Measurements from ENCODE around the gene RELN.

The RELN gene

DNA sequence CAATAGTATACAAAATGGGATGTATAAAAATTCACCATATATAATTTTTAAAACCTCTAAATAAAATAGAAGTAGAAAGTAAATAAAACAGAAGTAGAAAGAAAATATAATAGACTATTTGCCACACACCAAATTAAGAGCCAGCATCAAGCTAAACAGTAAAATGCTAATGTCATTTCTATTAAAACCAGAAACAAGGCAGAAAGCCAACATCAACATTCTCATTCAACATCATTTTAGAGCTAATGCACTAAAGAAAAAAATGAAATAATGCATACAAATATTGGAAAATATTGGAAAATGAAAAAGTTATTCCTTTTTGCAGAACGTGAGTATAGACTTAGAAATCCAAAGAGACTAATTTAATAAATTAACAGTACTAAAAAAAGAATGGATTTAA is 23.4 kb upstream of the RELN start:
- Mint-ChIP-seq H3K4me3 (no peak overlapping the region), H3K27me3 (ENCODE audit: low read depth, poor library complexity) (peaks cover 9% of the 10 kb centered on the region), H3K9me3 (no peaks in the 10 kb centered on the region), H3K36me3 (ENCODE audit: low read depth) (no peaks in the 10 kb centered on the region), H3K27ac (no peak overlapping the region), H3K4me1 (no peaks in the 10 kb centered on the region)
- DNase-seq: no peak
- TF ChIP-seq, protein P1, sequence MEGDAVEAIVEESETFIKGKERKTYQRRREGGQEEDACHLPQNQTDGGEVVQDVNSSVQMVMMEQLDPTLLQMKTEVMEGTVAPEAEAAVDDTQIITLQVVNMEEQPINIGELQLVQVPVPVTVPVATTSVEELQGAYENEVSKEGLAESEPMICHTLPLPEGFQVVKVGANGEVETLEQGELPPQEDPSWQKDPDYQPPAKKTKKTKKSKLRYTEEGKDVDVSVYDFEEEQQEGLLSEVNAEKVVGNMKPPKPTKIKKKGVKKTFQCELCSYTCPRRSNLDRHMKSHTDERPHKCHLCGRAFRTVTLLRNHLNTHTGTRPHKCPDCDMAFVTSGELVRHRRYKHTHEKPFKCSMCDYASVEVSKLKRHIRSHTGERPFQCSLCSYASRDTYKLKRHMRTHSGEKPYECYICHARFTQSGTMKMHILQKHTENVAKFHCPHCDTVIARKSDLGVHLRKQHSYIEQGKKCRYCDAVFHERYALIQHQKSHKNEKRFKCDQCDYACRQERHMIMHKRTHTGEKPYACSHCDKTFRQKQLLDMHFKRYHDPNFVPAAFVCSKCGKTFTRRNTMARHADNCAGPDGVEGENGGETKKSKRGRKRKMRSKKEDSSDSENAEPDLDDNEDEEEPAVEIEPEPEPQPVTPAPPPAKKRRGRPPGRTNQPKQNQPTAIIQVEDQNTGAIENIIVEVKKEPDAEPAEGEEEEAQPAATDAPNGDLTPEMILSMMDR (IDR thresholded peaks at IDR 0.05): no peak

DNA sequence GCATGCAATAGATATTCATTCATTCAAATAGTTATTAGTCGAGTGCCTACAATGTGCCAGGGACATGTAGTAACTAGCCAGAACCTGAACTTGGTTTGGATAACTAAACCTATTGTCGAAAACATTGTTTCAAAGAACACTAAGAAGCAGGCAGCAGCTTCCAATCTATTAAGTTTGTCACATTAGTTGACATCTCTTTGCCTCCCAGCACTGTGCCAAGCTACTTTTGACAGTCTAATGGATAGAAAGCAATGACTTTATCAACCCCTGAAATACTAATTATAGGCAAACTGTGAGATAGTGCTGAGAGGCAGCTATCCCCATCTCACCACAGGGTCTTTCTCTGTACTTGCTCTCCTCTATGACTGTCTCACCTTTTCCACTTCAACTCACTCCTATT is 22.4 kb upstream of the RELN start:
- TF ChIP-seq, protein P1 (IDR thresholded peaks at IDR 0.05): no peak
- Mint-ChIP-seq H3K36me3 (ENCODE audit: low read depth) (no peaks in the 10 kb centered on the region), H3K4me1 (no peaks in the 10 kb centered on the region), H3K4me3 (no peak overlapping the region), H3K27me3 (ENCODE audit: low read depth, poor library complexity) (peaks cover 9% of the 10 kb centered on the region), H3K9me3 (no peaks in the 10 kb centered on the region), H3K27ac (no peak overlapping the region)
- no peak for DNase-seq

GRCh38 chr7:104010052-104010909 is 20.8 kb upstream of the RELN start:
- H3K4me1 Mint-ChIP-seq: no peaks in the 10 kb centered on the region
- no peaks in the 10 kb centered on the region for H3K36me3 Mint-ChIP-seq (ENCODE audit: low read depth)
- no peak for DNase-seq
- no peak overlapping the region for H3K27ac Mint-ChIP-seq
- TF ChIP-seq, protein P1 (IDR thresholded peaks at IDR 0.05): no peak
- no peaks in the 10 kb centered on the region for H3K9me3 Mint-ChIP-seq
- peaks cover 9% of the 10 kb centered on the region for H3K27me3 Mint-ChIP-seq (ENCODE audit: low read depth, poor library complexity)
- H3K4me3 Mint-ChIP-seq: no peak overlapping the region

GRCh38 chr7:104008107-104008506 is 18.6 kb upstream of the RELN start:
- DNase-seq: no peak
- no peak overlapping the region for H3K27ac Mint-ChIP-seq
- no peaks in the 10 kb centered on the region for H3K36me3 Mint-ChIP-seq (ENCODE audit: low read depth)
- peaks cover 4% of the 10 kb centered on the region for H3K27me3 Mint-ChIP-seq (ENCODE audit: low read depth, poor library complexity)
- no peak overlapping the region for H3K4me3 Mint-ChIP-seq
- TF ChIP-seq, protein P1 (IDR thresholded peaks at IDR 0.05): no peak
- H3K4me1 Mint-ChIP-seq: no peaks in the 10 kb centered on the region
- H3K9me3 Mint-ChIP-seq: no peaks in the 10 kb centered on the region

DNA sequence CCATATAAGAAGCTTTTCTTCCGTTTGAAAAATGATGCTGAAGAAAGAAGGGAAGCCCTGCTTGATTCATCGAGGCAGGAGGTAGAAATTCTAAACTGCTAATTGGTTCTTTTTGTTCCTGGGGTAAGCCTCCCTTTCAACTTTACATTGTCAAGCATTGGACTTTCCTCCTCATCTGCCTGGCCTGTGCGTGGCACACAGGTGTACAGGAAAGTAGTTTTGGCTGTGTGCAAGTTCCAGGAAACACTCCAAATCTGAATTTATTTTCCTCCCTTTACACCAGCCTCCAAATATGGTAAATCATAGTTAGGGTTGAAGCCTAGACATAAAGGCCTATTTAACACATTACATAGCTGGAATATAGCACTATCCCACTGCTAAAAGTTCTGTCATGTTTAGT is 18.2 kb upstream of the RELN start:
- DNase-seq: no peak
- Mint-ChIP-seq H3K27ac (no peak overlapping the region), H3K4me1 (no peaks in the 10 kb centered on the region), H3K9me3 (no peaks in the 10 kb centered on the region), H3K36me3 (ENCODE audit: low read depth) (no peaks in the 10 kb centered on the region), H3K27me3 (ENCODE audit: low read depth, poor library complexity) (peaks cover 4% of the 10 kb centered on the region), H3K4me3 (no peak overlapping the region)
- TF ChIP-seq, protein P1 (IDR thresholded peaks at IDR 0.05): no peak

DNA sequence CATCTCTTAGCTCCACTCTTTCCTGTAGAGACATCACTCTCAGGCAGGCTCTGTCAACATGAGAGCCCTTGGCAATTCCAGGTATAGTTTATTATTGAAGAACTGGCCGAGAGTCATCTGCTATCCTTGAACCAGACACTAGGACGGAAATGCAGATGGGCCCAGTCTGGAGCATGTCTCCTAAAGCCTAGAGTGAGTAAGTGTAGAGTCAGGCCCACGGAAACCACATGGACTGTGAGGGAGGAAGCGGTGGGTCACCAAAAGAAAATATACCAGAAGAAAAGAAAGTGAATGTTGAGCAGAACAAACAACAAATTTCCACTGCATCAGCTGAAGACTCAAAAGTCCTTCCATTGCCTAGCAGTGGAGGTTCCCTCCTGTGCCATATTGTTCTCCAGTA is 15.7 kb upstream of the RELN start:
- H3K27ac Mint-ChIP-seq: no peak overlapping the region
- TF ChIP-seq, protein P1 (IDR thresholded peaks at IDR 0.05): no peak
- no peak for DNase-seq
- peaks cover 4% of the 10 kb centered on the region for H3K27me3 Mint-ChIP-seq (ENCODE audit: low read depth, poor library complexity)
- no peaks in the 10 kb centered on the region for H3K36me3 Mint-ChIP-seq (ENCODE audit: low read depth)
- H3K9me3 Mint-ChIP-seq: no peaks in the 10 kb centered on the region
- H3K4me3 Mint-ChIP-seq: no peak overlapping the region
- no peaks in the 10 kb centered on the region for H3K4me1 Mint-ChIP-seq
